HepG2 (cell line): Measurements from ENCODE around the gene MAP2K6.

ENCODE experiments used
- NCOR1 ChIP-seq: fragments of 200-600 bp; sonication (generic); IDR thresholded peaks from 2 replicates; pipeline ENCODE4 v1.7.0; 2017; ENCODE audit warnings: antibody characterized with exemption, low read length, borderline replicate concordance
- TAF1 ChIP-seq: sonication (generic); formaldehyde crosslinking; IDR thresholded peaks from 2 replicates; pipeline ENCODE4 v1.4.0; 2020; ENCODE audit warnings: missing genetic modification reagents

DNA sequence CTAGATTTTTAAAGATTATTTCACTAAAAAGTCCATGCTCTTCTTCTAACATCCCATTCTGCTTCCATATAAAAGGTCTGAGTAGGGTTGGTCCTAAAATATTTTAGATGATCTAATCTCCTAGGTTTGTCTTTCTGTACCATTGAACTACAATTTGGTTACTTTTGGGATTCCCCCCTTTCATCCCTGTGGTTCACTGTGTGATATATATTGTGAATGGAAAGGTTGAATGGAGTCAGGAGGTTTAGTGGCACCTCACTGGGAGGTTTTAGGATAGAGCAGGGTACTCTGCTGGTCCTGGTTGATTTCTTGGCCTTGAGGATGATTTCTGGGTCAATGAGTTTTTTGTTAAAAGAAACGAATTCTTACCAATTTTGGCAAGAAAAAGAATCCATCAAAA is 29.5 kb downstream of the MAP2K6 start:
- no peak for TF ChIP-seq TAF1 (CRISPR knock-in tag)
- TF ChIP-seq NCOR1, result no peak
